Endothelial cell of umbilical vein (primary cell): Measurements from ENCODE around the gene ADIPOQ. TPM values are rescaled to one million over a fixed set of nuclear protein-coding genes. Genes with fewer than 3 reads are reported as not detected.

Experiments
- BruUV-seq: library from RNA; stranded (reverse); fragments of 400-500 nt; replicated peaks from 2 replicates; lab custom pipeline; 2021; lab: Mats Ljungman, UMichigan
- CTCF ChIA-PET: fragments of 300-600, 350-600 bp; sonication (Branson Sonifier 250); formaldehyde crosslinking; loops from one replicate; lab custom pipeline; 2021; ENCODE audit warnings: antibody characterized with exemption, inconsistent platforms; lab: Charles Lee
- POLR2A ChIA-PET: fragments of 300-600, 350-600 bp; sonication (Branson Sonifier 250); formaldehyde crosslinking; loops from one replicate; lab custom pipeline; 2021; ENCODE audit warnings: antibody characterized with exemption, inconsistent platforms; lab: Charles Lee
- DNase-seq: peaks from one replicate; pipeline ENCODE4 v3.0.0-alpha.2; 2011; ENCODE audit warnings: low read depth, low spot score
- FAIRE-seq: peaks from 2 replicates; lab custom pipeline; 2011; peaks lifted over from hg19 to GRCh38; lab: Jason Lieb, UNC
- H2AFZ ChIP-seq: 2 replicates; pipeline ENCODE4 v1.6.0; 2012; ENCODE audit warnings: low read depth, low read length, control low read depth, inconsistent platforms
- H3K27ac ChIP-seq: 2 replicates; pipeline ENCODE4 v1.5.1; 2011; ENCODE audit warnings: low read depth, mild to moderate bottlenecking, control low read depth, low read length, moderate library complexity; ENCODE audit not compliant: insufficient read depth
- H3K27me3 ChIP-seq, 2 experiments: 2 replicates each; pipeline versions ENCODE4 v1.6.0 to v1.6.1; 2011; ENCODE audit warnings: low read length in 2 of 2, mixed read lengths in 1 of 2; ENCODE audit not compliant: control insufficient read depth in 2 of 2, insufficient read depth in 2 of 2
- H3K36me3 ChIP-seq, 2 experiments: 2 replicates in 1 of 2; 3 replicates in 1 of 2; pipeline ENCODE4 v1.5.1; 2011; ENCODE audit warnings: low read length in 2 of 2, mild to moderate bottlenecking in 1 of 2, moderate library complexity in 1 of 2; ENCODE audit not compliant: control insufficient read depth in 2 of 2, insufficient read depth in 2 of 2; ENCODE audit errors: extremely low read depth in 1 of 2
- H3K4me1 ChIP-seq: 3 replicates; pipeline ENCODE4 v1.5.1; 2011; ENCODE audit warnings: mild to moderate bottlenecking, low read length; ENCODE audit not compliant: control insufficient read depth, insufficient read depth; ENCODE audit errors: extremely low read depth
- H3K4me2 ChIP-seq: 2 replicates; pipeline ENCODE4 v1.6.1; 2011; ENCODE audit warnings: low read length, control low read depth, mixed read lengths; ENCODE audit not compliant: insufficient read depth
- H3K4me3 ChIP-seq, 3 experiments: fragments of 200-600 bp in 1 of 3; sonication (generic), shearing (Covaris generic) in 1 of 3; replicated peaks in 1 of 3; 2 replicates each; pipeline ENCODE4 v1.5.1; 2011 to 2016; ENCODE audit warnings: control low read depth in 3 of 3, low read length in 3 of 3, mild to moderate bottlenecking in 2 of 3, inconsistent platforms in 1 of 3, low read depth in 1 of 3, moderate library complexity in 1 of 3; ENCODE audit not compliant: insufficient read depth in 1 of 3
- H3K79me2 ChIP-seq: 2 replicates; pipeline ENCODE4 v1.6.0; 2012; ENCODE audit warnings: low read length, inconsistent platforms; ENCODE audit not compliant: control insufficient read depth, insufficient read depth
- H3K9ac ChIP-seq: replicated peaks from 2 replicates; pipeline ENCODE3; 2011; ENCODE audit warnings: low read length, control low read depth; ENCODE audit not compliant: insufficient read depth; ENCODE audit errors: extremely low read depth
- H3K9me1 ChIP-seq: replicated peaks from 3 replicates; pipeline ENCODE4 v1.6.0; 2011; ENCODE audit warnings: mild to moderate bottlenecking, low read length; ENCODE audit not compliant: control insufficient read depth, insufficient read depth; ENCODE audit errors: extremely low read depth
- H3K9me3 ChIP-seq: replicated peaks from 2 replicates; pipeline ENCODE4 v1.5.1; 2012; ENCODE audit warnings: low read length, inconsistent platforms; ENCODE audit not compliant: control insufficient read depth, insufficient read depth
- H4K20me1 ChIP-seq: replicated peaks from 2 replicates; pipeline ENCODE3; 2011; ENCODE audit warnings: mild to moderate bottlenecking, low read length; ENCODE audit not compliant: control insufficient read depth, insufficient read depth; ENCODE audit errors: extremely low read depth
- EZH2 ChIP-seq: IDR thresholded peaks from 2 replicates; pipeline ENCODE4 v1.6.1; 2012; ENCODE audit warnings: borderline replicate concordance, low read depth, mild to moderate bottlenecking, moderate library complexity, low read length, inconsistent platforms; ENCODE audit not compliant: severe bottlenecking
- FOS ChIP-seq: IDR thresholded peaks from 2 replicates; pipeline ENCODE4 v1.6.1; 2011; ENCODE audit warnings: mild to moderate bottlenecking, low read length, moderate library complexity, borderline replicate concordance; ENCODE audit not compliant: insufficient read depth
- GATA2 ChIP-seq: IDR thresholded peaks from 2 replicates; pipeline ENCODE4 v1.7.0; 2011; ENCODE audit warnings: low read depth, mild to moderate bottlenecking, moderate library complexity, mixed read lengths, low read length; ENCODE audit not compliant: insufficient read length, insufficient read depth
- JUN ChIP-seq: IDR thresholded peaks from 2 replicates; pipeline ENCODE4 v1.6.1; 2011; ENCODE audit warnings: borderline replicate concordance, low read depth; ENCODE audit not compliant: insufficient read length, insufficient read depth
- MYC ChIP-seq: IDR thresholded peaks from one replicate; pipeline ENCODE4 v1.6.1; 2011; ENCODE audit warnings: mild to moderate bottlenecking, low read depth, low read length
- POLR2A ChIP-seq: IDR thresholded peaks from 2 replicates; pipeline ENCODE4 v1.6.1; 2012; ENCODE audit warnings: low read depth, mild to moderate bottlenecking, control low read depth, low read length
- POLR2AphosphoS5 ChIP-seq: IDR thresholded peaks from 2 replicates; pipeline ENCODE4 v1.6.1; 2012; ENCODE audit warnings: low read depth, mild to moderate bottlenecking, control low read depth, low read length, moderate library complexity; ENCODE audit not compliant: insufficient read depth
- dilution Hi-C: fragments of 300-500 bp; cut with MboI; formaldehyde crosslinking; loops from one replicate; pipeline ENCODE4 v1.15.0; 2019; ENCODE audit warnings: low sequenced_read_pairs; ENCODE audit not compliant: extremely low pct_ligation_motif_present
- intact Hi-C: fragments of 100-400 bp; cut with micrococcal nuclease; formaldehyde crosslinking; loops from one replicate; pipeline ENCODE4 v1.10.0; 2022
- polyA plus RNA-seq, 4 experiments: library from polyadenylated mRNA; depleted of rRNA in 3 of 4; stranded (reverse) in 3 of 4; unstranded in 1 of 4; fragments of >200 nt; gene quantifications; 2 replicates each; pipeline versions ENCODE4 v1.2.1 to v1.2.3, GENCODE V29; 2011 to 2012; ENCODE audit warnings: missing spikeins in 1 of 4
- total RNA-seq: library from RNA; stranded (reverse); gene quantifications from 2 replicates; pipeline ENCODE4 v1.2.3, GENCODE V29; 2021
- TF ChIP-seq, protein P1 (sequence below), 2 donors: IDR thresholded peaks; 1 replicate in 1 of 2; 2 replicates in 1 of 2; pipeline ENCODE4 v1.5.1; 2011; ENCODE audit warnings: low read length in 2 of 2, mild to moderate bottlenecking in 2 of 2, moderate library complexity in 2 of 2, control low read depth in 1 of 2, inconsistent platforms in 1 of 2, low read depth in 1 of 2; ENCODE audit not compliant: insufficient read depth in 1 of 2; ENCODE audit errors: extremely low read depth in 1 of 2
- TF ChIP-seq, protein P2 (sequence below): IDR thresholded peaks from 2 replicates; pipeline ENCODE4 v1.6.1; 2011; ENCODE audit not compliant: insufficient read depth, insufficient read length

The ADIPOQ gene
- total and polyA plus RNA-seq, 2 donors (not counting 3 experiments of a cell fraction or from before 2014, with no cell fraction given): not detected

DNA sequence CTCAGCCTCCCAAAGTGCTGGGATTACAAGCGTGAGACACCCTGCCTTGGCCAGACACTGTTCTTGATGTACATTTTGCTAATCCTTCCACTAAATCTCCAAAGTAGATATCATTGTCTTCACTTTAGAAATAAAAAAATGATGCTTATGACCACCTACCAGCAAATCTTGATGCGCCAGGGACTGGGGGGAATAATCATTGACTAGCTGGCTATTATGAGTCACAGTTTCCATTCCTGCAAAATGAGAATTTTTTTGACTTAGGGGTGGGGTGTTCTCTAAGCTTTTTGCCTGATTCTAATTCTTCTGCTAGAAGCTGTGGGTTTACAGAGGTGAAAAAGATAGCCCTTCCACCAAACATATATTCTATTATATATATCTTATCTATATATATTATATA, 19.1 kb upstream of the ADIPOQ start:
- intact Hi-C loops: loop anchor here (5.0 kb wide), 2 partner anchors 256 to 566 kb away; partner anchors contain the start of gene TBCCD1
- peaks cover 9% of the 10 kb centered on the region for H3K4me1 ChIP-seq
- H3K27me3 ChIP-seq: peaks cover 2 to 6% of the 10 kb centered on the region in 2 experiments
- FAIRE-seq (no peak), DNase-seq (no peak)
- no peak overlapping the region for H3K4me3 ChIP-seq
- dilution Hi-C loops: no loop called here
- no peak overlapping the region for H3K27ac ChIP-seq
- H3K9ac ChIP-seq: no peak overlapping the region
- TF ChIP-seq EZH2: no peak
- TF ChIP-seq, protein P1, sequence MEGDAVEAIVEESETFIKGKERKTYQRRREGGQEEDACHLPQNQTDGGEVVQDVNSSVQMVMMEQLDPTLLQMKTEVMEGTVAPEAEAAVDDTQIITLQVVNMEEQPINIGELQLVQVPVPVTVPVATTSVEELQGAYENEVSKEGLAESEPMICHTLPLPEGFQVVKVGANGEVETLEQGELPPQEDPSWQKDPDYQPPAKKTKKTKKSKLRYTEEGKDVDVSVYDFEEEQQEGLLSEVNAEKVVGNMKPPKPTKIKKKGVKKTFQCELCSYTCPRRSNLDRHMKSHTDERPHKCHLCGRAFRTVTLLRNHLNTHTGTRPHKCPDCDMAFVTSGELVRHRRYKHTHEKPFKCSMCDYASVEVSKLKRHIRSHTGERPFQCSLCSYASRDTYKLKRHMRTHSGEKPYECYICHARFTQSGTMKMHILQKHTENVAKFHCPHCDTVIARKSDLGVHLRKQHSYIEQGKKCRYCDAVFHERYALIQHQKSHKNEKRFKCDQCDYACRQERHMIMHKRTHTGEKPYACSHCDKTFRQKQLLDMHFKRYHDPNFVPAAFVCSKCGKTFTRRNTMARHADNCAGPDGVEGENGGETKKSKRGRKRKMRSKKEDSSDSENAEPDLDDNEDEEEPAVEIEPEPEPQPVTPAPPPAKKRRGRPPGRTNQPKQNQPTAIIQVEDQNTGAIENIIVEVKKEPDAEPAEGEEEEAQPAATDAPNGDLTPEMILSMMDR (IDR thresholded peaks at IDR 0.05; ENCODE audit: extremely low read depth in 1 of 2, insufficient read depth in 1 of 2, low read depth in 1 of 2, low read length in 2 of 2): no peak
- no peak for TF ChIP-seq JUN
- no peak for TF ChIP-seq FOS
- TF ChIP-seq, protein P2, sequence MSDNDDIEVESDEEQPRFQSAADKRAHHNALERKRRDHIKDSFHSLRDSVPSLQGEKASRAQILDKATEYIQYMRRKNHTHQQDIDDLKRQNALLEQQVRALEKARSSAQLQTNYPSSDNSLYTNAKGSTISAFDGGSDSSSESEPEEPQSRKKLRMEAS: no peak
- TF ChIP-seq POLR2AphosphoS5: no peak
- TF ChIP-seq GATA2: no peak
- TF ChIP-seq MYC: no peak
- no peak for TF ChIP-seq POLR2A
- no peak overlapping the region for H2AFZ ChIP-seq
- ChIA-PET POLR2A (no interaction called here), CTCF (interaction anchor here (1.1 to 2.8 kb wide), 4 partner anchors 101 to 342 kb away, joined by 4 to 33 read pairs (median 16); no protein-coding TSS in a partner anchor)
- H3K36me3 ChIP-seq: no peaks in the 10 kb centered on the region
- no peaks in the 10 kb centered on the region for H3K9me3 ChIP-seq
- BruUV-seq: no TSS peak
- H3K79me2 ChIP-seq: no peaks in the 10 kb centered on the region
- no peaks in the 10 kb centered on the region for H4K20me1 ChIP-seq
- no peaks in the 10 kb centered on the region for H3K9me1 ChIP-seq
- H3K4me2 ChIP-seq: no peak overlapping the region
